HuH-7.5 (cell line): ENCODE results near the gene ADCY7.

Source experiments
- DNase-seq: peaks from one replicate; pipeline ENCODE4 v3.0.0; 2011; ENCODE audit warnings: low spot score

ADCY7 gene

GRCh38 chr16:50282010-50282538 lies 15.7 kb downstream of the ADCY7 start:
- DNase-seq, result no peak

- no peak for DNase-seq
Observed at GRCh38 chr16:50282955-50283631, 16.7 kb downstream of the ADCY7 start.

GRCh38 chr16:50284131-50284911 lies 18.0 kb downstream of the ADCY7 start:
- no peak for DNase-seq

- no peak for DNase-seq
Observed at GRCh38 chr16:50285406-50286003, 19.2 kb downstream of the ADCY7 start.

- DNase-seq, result no peak
Observed at GRCh38 chr16:50286681-50287080, 20.3 kb downstream of the ADCY7 start.

- DNase-seq, result no peak
Observed at GRCh38 chr16:50288026-50288425, 21.7 kb downstream of the ADCY7 start.

- DNase-seq, result no peak
Observed at GRCh38 chr16:50288920-50289319, 22.6 kb downstream of the ADCY7 start.

GRCh38 chr16:50289950-50290764 lies 23.8 kb downstream of the ADCY7 start:
- DNase-seq, result no peak

- no peak for DNase-seq
Observed at GRCh38 chr16:50290856-50291255, 24.5 kb downstream of the ADCY7 start.

GRCh38 chr16:50291719-50292565 lies 25.6 kb downstream of the ADCY7 start:
- DNase-seq, result no peak

- no peak for DNase-seq
Observed at GRCh38 chr16:50292566-50292948, 26.2 kb downstream of the ADCY7 start.

GRCh38 chr16:50293041-50293783 lies 26.9 kb downstream of the ADCY7 start:
- DNase-seq, result no peak

- DNase-seq, result no peak
Observed at GRCh38 chr16:50293994-50294855, 27.9 kb downstream of the ADCY7 start.

- no peak for DNase-seq
Observed at GRCh38 chr16:50294955-50295354, 28.6 kb downstream of the ADCY7 start.

GRCh38 chr16:50295541-50296132 lies 29.3 kb downstream of the ADCY7 start:
- no peak for DNase-seq

- DNase-seq, result no peak
Observed at GRCh38 chr16:50296807-50297206, 30.5 kb downstream of the ADCY7 start.

GRCh38 chr16:50297301-50298074 lies 31.1 kb downstream of the ADCY7 start:
- no peak for DNase-seq

GRCh38 chr16:50298075-50298460 lies 31.7 kb downstream of the ADCY7 start:
- DNase-seq, result no peak
